Stimulated activated CD8-positive, alpha-beta memory T cell treated with anti-CD3 and anti-CD28 coated beads, Interleukin-12 subunit alpha, Interleukin-12 subunit beta, amount 100 ng/mL, for 24 hours (primary cell): Measurements from ENCODE around the gene NEB.
"Not testable (repeated sequence)": the region's sequence is repeated elsewhere in the genome, so short reads cannot be mapped to it uniquely, and the experiment has no call there.

Experiments
- DNase-seq: peaks from one replicate; pipeline ENCODE4 v3.0.0-alpha.2; 2020; ENCODE audit errors: extremely low read depth

The NEB gene

DNA sequence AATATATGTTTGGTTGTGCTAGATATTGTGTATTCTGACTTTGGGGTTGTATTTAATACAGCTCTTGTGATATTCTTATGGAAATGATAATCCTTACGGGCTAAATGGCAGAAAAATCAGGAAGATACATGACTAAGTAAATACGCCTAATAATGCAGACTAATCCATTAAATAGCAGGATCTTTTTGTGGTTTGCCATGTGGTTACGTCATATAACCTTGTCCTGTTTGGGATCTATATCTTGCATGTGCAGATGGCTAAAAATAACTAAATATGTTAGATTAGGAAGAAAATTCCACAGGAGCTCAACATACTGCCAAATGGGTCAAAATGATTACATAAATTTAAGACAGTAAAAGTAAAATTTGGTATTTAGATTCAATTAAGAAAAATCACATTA, 83.0 kb downstream of the NEB start:
- no peak for DNase-seq

DNA sequence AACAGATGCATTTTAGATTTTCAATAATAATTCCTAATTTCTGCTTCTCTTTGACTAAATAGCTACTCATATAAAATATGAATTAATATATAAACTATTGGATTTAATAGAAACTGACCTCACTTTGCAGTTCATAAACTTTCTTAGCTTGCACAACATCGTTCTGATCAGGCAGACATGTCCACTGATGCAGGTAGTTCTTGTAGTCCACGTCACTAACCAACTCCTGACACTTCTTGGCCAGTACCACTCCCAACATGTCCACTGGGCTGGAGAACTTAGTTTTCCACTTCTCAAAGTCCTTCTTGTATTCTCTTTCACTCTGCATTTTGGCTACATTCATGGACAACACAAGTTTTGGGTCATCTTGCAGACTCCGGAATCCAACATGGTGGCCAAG, 83.8 kb downstream of the NEB start:
- DNase-seq: no peak

DNA sequence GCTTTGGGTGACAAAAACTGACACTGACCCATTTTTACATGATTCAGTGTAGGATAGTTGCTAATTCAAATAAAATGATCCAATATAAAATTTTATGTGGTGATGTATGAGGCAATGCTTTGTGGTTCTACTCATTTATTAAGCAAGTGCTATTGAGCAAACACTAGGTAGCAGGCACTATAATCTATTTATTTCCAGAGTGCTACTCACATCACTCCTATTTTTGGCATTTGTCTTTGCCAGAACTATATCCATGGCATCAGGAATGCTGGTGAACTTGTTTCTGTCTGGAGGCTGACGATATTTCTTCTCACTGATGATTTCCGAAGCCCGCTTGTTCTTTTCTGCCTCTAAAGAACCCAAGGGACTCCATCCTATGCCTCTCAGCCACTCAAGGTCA, 84.3 kb downstream of the NEB start:
- DNase-seq: no peak

DNA sequence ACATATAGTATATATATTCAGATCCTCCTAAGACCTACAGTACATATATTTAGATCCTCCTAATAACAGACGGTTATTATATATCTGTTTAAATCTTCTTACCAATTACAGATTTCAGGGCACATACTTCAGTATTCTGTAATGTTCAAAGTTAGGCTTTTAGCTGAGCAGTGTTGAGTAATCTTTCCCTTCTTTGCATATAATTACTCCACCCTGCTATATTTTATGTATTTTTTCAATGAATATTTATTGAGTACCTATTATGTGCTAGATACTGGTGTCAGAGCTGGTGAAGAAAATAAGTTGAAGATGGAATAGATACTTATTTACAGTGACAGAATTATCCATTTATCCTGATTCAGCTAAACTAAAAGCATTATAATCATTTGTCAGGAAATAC, 84.9 kb downstream of the NEB start:
- DNase-seq: no peak

DNA sequence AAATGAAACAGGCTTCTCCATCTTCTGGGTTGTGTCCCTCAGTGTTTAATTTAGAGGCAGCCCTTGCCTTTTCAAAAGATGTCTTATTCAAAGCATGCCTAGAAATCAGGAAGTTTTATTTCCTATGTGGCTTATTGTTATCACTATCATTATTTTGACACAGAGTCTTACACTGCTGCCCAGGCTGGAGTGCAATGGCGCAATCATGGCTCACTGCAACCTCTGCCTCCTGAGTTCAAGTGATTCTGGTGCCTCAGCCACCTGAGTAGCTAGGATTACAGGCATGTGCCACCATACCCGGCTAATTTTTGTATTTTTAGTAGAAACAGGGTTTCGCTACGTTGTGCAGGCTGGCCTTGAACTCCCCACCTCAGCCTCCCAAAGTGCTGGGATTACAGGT, 87.8 kb downstream of the NEB start:
- DNase-seq: not testable (repeated sequence)

DNA sequence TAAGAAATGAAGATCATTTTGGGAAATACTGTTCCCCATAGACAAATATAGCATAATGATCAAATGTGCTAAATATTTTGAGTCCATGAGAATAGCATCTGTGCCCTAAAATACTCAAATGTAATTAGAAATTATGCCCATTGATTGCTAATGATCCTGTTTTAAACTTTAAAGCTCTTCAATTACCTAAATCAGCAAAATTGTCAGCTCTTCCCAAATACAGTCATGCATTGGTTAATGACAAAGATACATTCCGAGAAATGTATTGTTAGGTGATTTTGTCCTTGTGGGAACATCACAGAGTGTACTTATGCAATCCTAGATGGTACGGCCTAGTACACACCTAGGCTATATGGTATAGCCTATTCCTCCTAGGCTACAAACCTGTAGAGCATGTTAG, 89.7 kb downstream of the NEB start:
- DNase-seq: no peak

DNA sequence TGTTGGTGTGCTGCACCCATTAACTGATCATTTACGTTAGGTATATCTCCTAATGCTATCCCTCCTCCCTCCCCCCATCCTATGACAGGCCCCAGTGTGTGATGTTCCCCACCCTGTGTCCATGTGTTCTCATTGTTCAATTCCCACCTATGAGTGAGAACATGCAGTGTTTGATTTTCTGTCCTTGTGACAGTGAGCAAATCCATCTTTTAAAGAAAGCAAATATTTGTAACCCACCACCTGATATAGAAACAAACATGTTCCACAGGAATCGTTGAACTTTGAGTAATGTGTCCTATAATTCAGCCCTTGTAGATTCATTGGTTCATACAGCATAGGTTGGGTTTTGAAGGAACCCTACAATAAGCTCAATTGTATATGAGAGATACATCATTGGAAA, 92.4 kb downstream of the NEB start:
- DNase-seq: not testable (repeated sequence)

DNA sequence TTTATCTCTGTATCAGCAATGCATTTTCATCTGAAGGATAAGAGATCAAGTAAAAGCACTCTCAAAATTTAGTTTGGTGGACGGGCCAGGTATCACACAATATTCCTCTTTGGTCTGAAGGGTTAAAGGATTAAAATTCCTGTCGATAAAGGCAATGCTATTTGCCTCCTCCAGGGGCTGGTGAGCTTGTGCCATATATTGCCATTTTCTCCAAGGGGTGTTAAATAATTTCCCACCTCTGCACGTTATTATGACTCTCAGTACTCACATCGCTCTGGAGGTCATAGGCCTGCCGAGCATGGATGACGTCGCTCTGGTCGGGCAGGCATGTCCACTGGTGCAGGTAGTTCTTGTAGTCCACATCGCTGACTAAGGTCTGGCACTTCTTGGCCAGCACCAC, 94.2 kb downstream of the NEB start:
- DNase-seq: no peak

DNA sequence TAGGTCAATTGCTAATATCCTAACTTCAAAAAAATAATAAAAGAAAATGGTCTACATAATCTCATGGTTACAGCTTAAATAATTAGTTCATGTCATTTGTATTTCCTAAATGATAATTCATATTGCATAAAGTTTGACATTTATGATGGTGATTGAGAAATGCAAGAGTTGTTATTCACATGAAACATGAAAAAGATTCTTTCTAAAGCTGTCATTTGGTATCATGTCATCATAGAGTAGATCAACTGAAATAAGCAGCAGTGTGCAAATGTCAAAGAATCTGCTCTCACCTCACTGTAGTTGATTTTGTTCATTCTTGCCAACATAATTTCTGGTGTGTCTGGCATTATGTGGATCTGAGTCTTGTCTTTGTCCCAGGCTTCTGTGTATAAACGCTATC, 95.3 kb downstream of the NEB start:
- no peak for DNase-seq

DNA sequence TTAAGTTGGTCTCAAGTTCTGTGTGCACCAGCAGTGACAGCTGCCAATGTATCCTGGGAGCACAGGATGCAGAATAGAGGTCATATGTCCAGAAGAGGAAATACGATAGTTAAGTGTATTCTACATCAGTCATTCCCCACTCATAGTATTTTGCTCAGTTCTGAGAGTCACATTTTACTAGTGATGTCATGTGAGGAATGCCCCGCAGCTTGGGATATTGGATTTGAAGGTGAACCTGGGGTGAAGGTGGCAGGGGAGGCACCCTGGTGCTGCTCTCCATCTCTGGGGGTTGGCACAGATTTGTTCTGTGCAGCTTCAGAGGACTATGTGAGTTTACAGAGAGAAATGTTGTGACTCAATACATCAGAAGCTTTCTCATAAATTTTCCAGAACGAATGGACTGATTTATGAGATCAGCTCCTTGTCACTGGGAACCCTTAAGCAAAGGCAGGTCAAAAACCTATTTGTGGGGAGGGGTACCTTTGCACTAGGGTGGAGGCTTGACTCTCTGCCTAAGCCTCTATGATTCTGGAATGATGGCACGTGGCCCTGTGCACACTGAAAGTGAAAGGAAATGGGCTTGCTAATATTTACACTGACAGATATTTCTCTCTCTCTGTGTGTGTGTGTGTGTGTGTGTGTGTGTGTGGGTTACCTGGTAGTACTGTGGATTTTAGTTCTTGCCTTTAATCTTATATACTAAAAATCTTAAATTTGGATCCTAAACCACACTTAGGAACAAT, 95.9 kb downstream of the NEB start:
- DNase-seq: no peak

DNA sequence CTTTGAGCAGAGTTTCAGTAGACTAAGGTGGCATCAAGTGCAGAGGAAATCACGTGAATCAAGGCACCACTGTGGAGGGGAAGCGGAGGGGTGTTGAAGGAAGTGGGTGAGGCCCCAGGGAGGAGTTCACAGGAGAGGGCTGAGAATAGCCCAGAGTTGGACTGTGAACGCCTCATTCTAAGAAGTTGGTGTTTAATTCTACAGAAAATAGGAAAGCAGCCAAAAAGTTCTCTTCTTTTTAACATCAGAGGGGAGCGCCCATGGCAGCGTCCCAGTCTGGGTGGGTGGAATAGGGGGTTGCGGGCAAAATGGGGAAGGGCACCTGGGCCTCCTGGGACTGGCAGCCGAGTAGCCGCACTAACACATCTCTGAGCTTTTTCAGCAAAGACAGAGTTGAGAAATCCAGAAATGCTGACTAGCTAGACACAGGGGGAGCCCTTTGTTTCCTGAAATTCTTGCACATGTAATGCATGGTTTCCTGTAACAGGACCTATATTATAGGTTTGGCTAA, 97.0 kb downstream of the NEB start:
- no peak for DNase-seq

DNA sequence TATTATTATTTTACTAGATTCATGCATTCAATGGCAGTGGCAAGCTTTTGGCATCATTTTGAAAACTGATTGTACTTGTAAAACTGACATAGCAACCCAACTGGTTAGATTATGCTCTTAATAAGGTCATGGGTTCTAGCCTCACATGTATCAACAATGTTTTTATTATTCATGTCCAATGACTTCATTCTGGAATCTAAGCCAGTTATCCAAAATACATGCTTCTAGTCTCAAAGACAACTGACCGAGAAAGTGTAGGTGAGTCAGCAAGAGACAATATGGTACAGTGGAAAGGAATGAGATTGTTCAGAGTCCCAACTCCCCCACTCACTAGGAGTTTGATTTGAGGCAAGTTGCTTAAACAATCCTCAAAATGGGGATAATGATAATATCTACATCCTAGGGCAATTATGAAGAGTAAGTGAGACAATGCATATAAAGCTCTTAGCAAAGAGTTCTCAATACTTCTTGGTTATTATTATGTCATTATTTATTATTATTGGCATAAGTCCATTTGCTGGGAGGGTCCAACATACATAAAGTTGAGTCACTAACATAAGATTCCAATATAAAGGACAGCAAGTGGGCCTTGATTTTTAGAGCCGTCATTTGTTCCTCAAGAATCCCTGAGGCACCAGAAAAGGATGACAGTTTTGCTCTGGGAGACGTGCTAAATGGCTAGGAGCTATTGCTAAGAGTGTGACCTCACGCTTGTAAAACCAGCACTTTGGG, 99.4 kb downstream of the NEB start:
- no peak for DNase-seq

DNA sequence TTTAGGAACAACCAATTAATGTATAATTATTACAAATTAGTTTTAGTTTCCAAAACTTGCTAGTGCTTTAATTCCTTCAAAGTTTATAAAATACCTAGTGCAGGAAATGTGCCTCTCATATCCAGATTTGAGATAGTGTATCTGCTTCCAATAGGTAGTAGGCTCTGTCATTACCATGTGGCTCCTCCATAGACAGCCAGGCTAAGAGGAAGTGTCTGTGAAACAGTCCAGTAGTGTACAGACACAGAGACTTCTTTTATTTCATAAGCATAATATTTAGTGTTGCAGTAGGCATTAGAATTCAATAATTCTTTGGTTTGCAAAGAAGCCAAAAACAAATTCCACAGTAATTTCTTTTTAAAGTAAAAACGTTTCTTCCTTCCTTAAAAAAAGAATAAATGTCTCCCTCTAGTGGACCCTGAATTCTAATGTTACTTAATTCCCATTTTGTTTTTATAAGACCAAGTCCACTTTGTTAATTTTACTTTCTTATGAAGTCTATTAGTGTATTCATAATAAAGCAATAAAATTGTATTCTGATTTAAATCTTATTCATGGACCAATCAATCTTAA, 101.2 kb downstream of the NEB start:
- no peak for DNase-seq

DNA sequence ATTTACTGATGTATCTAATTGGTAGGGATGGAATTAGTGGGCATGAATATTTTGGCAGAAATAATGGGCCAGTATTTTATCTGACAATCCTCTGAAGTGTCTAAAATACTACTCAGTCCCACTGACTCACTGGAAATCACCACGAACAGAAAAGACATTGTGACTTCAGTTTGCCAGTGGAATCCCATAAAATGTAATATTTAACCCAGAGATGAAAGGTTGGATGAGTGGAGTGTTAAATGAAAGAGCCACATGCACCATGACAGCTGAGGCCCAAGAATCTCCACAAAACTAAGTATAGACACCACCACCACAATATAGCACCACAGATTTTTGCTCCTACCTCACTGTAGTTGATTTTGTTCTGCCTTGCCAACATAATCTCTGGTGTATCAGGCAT, 103.9 kb downstream of the NEB start:
- no peak for DNase-seq

DNA sequence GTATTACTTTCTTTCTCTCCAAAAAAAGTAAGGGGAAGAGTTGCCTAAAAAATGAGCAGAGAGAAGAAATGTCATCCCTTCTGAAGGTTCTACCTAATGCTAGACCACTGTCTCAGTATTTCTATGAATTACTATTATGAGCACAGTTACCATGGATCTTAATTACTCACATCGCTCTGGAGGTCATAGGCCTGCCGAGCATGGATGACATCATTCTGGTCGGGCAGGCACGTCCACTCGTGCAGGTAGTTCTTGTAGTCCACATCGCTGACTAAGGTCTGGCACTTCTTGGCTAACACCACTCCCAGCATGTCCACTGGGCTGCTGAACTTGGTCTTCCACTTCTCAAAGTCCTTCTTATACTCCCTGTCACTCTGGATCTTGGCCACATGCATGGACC, 106.9 kb downstream of the NEB start:
- no peak for DNase-seq

DNA sequence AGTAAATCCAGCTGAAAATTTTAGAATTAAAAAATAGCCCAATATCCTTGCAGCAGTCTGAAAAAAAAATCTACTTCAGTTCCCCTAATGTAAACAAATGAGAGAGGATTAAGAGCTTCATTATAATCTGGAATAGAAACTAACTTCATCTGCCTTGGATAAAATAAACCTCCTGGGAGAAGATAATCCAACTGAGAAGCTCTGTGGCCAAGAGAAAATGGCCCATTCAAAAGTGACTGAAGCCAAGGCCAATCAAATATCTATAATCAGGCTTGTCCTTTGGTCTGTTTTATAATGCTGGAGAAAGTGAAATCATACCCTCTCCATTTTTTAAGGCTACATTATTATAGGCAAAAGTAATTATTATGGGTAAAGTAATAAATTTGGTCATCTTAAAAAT, 110.0 kb downstream of the NEB start:
- DNase-seq: no peak

DNA sequence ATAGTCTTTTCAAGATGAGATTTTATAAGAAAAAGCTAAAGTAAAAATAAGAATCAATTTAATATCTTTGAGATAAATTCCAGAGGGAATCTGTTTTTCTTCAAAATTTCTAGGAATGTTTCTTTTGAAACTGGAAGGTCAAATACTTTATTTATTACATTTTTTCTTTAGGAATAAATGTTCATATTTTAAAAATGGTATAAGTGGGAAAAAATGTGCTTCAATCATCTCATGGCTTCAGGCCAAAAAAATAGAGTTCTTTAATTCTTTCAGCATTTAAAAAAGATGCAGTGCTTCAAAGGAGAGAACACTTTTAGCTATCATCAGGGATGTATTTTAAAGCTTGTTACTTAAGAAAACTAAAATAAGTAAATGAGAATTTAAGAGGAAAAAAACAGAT, 110.6 kb downstream of the NEB start:
- DNase-seq: no peak

DNA sequence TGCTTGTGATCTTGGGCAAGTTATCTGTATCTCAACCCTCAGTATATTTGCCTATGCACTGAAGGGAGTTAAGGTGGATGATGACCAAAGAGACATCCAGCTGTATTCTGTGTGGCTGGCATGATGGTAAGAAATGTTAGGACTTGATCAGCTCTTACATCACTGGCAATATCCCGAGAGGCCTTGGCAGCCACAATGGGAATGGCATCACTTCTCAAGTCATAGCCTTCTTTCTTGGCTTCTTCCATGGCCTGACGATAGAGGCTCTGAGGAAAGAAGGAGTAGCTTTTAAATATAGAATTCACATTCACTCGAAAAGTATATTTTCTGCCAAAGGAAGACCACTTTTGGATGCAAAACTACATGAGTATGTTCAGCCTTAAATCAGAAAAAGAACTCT, 113.5 kb downstream of the NEB start:
- no peak for DNase-seq

DNA sequence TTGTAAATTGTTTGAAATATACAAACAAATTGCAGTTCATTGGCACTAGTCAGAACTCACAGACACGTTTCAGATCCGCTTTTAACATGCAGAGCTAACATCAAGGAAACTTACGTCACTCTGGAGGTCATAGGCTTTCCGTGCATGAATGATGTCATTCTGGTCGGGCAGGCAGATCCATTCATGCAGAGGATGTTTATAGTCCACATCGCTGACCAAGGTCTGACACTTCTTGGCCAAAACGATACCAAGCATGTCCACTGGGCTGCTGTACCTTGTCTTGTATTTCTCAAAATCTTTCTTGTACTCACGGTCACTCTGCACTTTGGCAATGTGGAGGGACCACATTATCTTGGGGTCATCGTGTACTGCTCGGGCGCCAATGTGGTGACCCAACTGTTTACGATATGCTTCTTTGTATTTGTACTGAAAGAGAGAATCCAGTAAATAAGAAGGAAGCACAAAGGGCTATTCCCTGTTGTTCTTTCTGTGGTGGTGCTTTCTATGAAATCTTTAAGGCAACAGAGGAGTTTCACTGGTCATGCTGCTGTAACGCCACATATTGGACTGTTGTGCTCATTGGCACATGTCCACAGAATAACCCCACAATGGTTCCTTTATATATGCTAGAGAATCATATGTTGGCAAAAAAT, 114.8 kb downstream of the NEB start:
- DNase-seq: no peak

DNA sequence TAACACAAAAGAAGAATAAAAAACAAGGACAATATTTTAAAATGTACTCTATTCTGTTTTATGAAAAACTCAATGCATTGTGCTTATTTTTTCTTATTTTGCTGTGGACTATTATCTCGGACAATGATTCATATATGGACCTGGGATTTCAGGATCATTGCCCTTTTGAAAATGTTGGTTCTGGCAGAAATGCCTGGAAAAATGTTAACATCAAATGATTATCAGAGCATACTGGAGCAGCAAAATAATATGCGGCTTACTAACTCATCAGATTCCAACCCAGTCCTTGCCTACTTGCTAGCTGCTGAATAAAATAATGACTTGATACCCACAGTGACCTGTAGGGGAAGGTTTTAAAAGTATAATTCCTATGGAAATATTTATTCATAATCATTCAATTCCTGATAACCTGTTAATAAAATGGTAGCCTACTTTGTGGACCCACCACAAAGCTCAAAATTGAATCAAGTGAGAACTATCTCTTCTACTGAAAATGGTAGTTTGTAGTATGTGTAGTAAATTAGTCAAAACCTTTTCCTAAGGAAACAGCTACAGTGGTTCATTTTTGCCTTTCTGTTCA, 117.4 kb downstream of the NEB start:
- no peak for DNase-seq

DNA sequence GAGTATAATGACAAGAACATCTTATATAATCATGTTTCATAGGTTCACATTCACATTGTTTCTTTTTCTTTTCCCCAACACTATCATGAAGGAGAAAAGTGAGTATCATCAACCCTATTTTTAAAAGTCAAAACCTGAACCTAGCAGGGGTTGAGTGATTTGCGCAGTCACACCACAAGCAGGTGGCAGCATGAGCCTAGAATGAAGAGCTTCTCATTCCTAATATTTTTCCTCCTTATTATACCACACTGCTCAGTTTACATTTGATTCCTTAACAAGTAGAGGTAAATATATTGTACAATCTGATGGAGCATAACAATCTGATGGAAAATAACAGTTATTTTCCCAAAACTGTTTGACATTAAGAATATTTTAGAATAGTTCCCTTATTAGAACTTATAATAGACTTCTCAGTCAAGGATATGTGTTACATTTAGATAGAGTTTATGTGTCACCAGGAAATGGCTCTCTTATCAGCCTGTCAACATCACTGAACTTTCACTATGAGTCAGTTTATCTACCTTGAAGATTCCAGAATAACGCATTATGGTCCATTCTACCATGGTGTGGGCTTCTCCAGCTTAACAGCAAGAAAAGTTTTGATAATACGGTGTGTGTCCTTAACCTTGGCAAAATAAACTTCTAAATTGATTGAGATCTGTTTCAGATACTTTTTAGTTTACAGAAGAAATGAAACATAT, 119.5 kb downstream of the NEB start:
- no peak for DNase-seq

DNA sequence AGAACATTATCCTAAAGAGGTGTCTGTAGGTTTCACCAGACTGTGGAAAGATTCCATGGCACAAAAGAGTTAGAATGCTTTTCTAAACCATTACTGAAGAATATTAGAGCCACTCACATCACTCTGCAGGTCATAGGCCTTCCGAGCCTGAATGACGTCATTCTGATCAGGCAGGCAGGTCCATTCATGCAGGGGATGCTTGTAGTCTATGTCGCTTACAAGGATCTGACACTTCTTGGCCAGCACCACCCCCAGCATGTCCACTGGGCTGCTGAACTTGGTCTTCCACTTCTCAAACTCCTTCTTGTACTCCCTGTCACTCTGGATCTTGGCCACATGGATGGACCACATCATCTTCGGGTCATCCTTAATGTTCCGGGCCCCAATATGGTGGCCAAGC, 120.1 kb downstream of the NEB start:
- DNase-seq: no peak
